ENCODE data around the gene PYGO1.
"Not testable (repeated sequence)": the region's sequence is repeated elsewhere in the genome, so short reads cannot be mapped to it uniquely, and the experiment has no call there.

PYGO1 gene, protein sequence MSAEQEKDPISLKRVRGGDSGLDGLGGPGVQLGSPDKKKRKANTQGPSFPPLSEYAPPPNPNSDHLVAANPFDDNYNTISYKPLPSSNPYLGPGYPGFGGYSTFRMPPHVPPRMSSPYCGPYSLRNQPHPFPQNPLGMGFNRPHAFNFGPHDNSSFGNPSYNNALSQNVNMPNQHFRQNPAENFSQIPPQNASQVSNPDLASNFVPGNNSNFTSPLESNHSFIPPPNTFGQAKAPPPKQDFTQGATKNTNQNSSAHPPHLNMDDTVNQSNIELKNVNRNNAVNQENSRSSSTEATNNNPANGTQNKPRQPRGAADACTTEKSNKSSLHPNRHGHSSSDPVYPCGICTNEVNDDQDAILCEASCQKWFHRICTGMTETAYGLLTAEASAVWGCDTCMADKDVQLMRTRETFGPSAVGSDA

DNA sequence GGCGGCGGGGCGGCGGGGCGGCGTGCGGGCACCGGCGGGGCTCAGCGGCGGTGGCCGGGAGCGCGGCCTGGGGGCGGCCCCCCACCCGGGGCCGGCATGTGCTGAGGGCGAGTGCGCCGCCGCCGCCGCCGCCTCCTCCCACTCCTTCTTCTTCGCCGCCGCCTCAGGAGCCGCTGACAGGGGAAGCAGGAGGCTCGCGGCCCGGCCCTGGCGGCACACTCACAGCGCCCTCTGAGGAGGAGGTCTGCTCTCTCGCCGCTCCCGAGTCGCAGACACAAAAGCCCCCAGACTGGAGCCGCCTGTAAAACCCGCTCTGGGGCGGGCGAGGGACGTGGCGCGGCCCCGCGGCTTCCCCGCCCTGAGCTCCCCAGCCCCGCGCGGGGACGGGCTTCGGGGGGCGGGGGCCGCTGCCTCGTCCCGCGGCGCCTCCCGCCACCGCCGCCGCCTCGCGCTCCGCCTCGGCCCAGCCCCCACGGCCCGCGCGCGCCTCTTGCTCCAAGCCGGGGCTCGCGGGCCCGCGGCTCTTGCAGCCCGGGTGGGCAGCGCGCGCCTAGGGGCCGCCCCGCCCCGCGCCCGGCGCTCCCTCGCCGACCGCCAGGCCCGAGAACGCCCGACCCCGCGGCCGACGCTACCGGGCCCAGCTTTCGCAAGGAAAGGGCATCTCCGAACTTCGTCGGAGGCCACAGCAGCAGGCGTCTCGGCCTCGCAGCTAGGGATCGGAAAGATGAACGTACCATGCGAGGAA is at the start of gene PYGO1:
TSS of gene PYGO1 (minus strand) at position 276 of the 745 bp plus-strand sequence. CDS start 462 bp downstream, outside the sequence.
- FAIRE-seq, result no peak

DNA sequence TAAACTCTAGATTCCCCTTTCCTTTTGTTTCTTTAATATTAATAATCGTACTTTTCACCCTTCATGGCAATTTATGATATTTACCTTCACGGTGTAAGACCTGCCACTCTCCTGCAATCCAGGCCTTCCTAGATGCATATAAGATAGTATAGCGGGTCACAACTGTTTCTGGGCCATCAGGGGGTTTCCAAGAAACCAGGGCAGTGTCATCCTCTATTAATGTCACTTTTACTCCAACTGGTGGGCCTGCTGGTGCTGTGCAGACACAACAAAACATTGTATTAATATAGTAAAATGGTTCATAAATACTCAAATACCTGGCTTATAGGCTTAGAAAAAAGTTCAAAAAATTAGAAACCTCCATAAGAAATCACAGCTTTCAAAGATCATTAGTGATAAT is 48.9 kb upstream of the PYGO1 start:
- peak; percentile 59 for FAIRE-seq

DNA sequence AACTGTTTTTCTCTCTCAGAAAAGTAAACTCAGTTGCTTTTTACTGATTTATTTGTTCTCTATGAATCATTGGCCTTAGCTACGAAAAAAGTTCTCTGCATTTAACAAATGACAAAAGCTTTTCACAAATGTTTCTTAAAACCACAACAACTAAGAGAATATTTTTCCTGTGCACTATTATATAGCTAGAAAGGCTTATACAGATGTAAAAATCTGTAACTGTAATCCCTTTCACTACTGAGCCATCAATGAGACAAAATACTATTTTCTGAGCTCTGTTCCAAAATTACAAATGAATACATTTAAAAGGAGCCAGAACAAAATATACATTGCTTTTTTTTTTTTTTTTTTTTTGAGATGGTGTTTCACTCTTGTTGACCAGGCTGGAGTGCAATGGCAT is 45.6 kb upstream of the PYGO1 start:
- FAIRE-seq, result peak; percentile 82

DNA sequence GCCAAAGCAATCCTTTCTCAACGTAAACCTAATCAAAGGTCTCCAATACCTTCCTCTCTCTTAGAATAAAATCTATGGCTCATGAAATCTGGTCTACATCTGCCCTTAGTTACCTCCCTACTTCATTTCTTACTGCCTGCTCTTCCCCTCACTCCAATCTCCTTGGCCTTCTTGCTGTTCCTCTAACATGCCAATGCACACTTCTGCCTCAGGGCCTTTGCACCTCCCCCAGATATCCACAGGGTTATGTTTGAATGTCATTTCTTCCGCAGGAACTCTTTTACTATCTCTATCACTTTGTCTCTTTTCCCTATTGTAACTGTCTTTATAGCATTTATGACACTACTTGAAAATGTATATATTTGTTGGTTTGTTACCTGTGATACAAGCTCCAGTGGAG is 44.3 kb upstream of the PYGO1 start:
- FAIRE-seq, result no peak

DNA sequence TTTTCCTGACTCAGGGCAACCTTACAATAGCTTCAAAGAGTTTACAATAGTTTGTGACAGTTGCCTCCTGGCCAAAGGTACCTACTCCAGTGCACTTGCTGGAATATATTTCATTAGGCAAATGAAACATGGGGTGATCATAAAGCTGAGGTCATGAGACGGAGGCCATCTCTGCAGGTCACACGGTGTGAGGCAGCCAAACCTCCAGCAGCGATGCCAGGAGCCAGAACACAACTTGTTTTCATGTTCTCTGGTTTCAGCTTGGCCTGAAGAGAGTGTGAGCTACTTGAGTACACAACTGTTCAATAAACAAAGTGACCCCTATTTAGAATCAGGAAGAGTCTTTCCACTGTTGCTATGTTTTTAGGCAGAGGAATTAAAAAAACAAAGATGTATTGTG is 42.7 kb upstream of the PYGO1 start:
- FAIRE-seq, result peak; percentile 99

DNA sequence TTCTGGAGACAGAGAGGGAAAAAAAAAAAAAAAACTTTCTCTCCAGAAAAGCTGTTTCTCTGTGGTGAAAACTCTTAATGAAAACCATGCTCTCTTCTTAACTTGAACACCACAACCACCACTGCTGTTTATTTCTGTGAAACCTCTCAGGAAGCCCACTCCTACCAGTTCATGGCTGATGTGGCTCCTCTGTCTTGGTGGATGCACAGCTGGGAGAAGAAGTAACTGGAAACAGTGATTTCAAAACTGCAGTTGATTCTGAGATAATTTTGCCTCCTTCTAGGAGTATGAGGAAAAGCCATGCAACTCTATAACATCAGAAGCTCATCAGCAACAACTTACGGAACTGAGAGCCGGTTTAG is 40.2 kb upstream of the PYGO1 start:
- no peak for FAIRE-seq

DNA sequence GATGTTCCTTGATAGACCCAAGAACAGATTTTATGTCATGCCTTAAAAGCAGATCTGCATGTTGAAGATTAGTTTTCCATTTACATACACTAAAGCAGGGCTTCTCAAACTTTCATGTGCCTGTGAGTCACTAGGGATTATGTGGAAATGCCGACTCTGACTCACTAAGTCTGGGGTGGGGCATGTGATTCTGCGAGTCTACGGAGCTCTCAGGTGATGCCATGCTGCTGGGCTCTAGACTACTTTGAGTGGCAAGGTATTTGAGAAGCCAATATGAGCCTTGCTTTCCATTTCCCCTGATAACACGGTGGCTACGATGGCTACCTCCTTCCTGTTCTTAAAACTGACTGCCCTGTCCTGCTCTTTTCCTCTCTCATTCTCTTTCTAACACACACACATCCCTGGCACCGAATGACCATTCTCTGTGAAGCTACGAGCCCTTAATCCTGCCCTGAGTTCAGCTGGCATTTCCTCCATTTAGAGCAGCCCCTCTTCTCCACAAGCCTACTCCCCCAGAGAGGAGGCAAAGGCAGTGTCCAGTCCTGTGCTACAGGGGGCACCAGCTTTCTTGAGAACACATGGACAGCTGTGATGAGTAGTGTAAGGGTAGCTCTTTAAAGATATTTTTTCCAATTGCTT is 39.7 kb upstream of the PYGO1 start:
- peak; percentile 99 for FAIRE-seq

DNA sequence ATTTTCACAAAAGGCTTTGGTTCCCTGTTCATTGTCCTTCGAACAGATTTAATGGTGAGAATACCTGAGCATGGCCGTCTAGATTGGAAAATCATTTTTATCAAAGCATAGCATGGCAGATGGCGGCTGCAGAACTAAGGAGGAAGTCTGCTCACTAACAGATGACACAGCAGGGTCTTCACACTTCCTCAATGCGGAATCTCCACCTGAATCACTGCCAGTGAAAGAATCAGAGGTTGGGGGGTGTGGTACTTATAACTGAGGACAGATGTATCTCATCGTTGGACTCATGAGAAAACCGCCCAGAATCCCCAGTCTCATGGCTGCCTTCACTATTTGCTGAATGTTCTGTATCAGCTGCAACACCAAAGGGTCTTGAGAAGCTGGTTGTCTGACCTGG is 31.6 kb upstream of the PYGO1 start:
- FAIRE-seq, result no peak

DNA sequence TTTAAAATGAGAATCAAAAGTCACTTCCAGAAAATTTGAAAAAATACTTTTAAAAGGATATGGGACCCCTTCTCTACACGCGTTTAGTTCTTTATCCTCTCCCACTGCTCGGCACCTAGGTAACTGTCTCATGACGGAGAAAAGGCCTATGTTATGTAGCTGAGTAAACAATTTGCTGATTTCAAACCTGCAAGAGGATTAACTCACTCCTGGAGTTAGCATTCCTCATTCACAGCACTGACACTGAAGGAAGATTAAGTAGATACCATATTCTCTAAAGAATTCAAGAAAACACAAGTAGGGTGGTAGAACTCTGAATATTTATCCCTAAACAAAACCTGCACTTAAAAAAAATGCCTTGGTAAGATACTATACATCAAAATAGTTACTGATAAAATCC is 30.2 kb upstream of the PYGO1 start:
- FAIRE-seq, result peak; percentile 99

DNA sequence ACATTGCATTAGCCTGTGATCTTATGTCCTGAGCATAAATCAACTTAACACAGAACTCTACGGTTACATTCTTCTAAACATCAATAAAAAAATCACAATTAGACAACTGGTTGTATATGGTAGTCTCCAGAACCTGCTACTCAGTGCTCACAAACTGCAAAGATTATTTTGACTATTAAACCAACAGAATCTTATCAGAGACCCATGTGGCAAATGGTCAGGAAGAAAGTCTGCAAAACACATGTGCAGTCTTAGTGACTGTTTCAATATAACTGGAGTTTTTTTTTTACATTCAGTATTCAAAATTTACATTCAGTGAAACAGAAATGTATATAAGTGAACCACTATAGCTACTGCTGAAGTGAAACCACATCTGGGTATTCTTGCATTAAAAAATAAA is 27.3 kb upstream of the PYGO1 start:
- FAIRE-seq, result no peak

DNA sequence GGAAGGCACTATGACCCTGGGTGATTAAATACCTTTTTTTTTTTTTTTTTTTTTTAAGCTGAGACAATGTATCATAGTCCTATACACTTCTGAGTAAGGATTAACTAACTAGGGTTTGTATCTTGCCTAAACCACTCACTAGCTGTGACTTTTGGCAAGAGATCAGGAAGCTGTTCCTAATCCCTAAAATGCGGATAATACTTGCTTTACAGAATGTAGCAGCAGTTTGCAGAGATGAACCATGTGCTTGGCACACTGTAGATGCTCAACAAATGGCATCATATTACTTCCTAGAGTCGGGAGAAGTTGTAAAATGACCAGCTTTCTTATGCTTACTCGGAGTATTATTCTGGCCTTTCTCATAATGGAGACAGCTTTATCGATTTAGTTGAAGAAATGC is 25.6 kb upstream of the PYGO1 start:
- peak; percentile 59 for FAIRE-seq

DNA sequence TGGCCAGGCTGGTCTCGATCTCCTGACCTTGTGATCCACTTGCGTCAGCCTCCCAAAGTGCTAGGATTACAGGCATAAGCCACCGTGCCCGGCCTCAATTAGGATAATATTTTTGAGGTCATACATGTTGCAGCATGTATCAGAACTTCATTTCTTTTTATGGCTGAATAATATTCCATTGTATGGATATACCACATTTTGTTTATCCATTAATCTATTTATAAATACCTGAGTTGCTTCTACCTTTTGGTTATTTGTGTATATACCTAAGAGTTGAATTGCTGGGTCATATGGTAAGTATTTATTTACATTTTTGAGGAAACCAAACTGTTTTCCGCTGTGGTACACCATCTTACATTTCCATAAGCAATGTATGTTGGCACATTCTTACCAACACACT is 18.1 kb upstream of the PYGO1 start:
- FAIRE-seq, result no peak

DNA sequence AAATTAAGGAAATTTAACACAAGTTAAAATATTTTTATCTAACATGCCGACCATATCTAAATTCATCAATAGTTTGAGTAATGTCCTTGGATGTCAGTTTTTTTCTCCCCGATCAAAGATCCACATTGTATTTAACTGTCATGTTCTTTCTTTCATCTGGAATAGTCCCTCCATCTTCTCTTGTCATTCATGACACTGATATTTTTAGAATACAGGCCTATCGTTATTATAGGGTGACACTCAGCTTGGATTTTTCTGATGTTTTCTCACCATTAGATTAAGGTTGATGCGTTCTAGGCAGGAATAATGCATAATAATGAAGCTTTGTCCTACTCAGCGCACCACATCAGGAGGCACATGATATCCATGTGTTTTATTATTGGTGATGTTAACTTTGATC is 13.2 kb upstream of the PYGO1 start:
- FAIRE-seq, result no peak

DNA sequence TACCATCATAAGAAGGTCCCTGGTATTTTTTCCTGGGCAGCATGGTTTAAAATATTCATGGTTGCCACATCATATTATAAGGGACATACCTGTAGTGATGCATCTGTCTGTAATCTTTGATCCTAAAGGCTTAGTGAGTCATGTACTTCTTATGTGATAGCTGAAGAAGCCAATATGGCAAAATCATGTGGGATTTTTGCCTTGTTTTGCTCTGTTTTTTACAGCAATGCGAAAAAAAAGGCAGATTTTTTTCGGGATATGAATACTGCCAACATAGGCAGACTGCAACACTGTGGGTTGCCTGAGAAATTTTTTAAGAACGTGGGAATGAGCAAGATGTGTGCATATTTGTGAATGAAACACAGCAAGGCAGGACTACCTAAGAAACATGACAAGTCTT is 11.3 kb upstream of the PYGO1 start:
- FAIRE-seq, result no peak

DNA sequence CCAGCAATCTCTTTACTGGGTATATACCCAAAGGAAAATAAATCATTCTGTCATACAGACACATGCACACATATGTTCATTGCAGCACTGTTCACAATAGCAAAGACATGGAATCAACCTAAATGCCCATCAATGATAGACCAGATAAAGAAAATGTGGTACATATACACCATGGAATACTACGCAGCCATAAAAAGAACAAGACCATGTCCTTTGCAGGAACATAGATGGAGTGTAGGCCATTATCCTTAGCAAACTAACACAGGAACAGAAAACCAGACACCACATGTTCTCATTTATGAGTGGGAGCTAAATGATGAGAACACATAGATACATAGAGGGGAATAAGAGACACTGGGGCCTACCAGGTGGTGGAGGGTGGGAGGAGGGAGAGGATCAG is 4.9 kb upstream of the PYGO1 start:
- FAIRE-seq, result not testable (repeated sequence)

DNA sequence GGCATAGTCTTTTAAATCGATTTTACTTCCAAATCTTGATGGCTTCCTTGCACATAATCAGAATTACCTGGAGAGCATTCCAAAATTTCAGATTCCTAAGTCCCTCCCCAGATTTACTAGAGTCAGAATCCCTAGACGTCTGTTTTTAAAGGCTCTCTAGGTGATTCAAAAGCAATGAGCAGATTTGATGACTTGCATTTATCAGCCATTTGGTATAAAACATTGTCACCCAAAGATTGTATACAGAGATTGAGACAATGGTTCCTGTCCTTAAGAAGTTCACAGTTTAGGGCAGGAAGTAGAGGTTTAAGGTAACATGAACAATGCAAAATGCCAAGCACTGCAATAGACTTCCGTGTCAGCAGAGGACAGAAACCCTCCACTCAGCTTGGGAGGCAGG is 2.6 kb upstream of the PYGO1 start:
- no peak for FAIRE-seq

DNA sequence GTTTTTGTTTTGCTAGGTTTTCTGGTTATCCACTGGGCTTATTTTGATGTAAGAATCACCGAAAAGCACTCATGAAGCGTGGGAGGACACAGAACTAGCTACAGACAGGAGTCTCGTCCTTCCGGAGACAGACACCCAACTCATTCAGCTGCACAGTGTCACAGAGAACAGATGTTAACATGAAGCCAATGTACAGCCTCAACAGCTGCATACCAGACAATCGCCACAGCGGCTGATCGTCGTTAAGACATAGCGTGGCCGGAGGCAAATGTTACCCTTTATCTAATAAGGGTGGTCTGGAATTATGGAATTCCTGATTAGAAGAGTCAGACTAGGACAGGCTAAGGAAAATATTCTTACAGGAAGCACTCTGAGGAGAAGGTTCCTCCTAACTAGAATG is 1.1 kb upstream of the PYGO1 start:
- FAIRE-seq, result no peak

DNA sequence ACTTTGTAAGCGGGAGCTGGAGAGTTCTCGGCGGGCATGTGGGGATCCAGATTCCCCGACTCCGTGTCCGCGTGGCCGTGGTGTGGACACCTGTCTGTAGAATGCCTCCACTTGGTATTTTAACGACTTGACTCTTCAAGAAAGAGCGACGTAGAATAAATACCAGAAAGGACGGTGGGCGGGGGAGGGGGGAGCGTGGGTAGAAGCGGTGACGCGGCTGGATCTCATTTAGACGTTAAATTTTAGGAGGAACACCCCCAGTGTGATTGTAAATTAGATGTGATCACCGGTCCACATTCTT is 620 bp upstream of the PYGO1 start:
- peak; percentile 86 for FAIRE-seq

DNA sequence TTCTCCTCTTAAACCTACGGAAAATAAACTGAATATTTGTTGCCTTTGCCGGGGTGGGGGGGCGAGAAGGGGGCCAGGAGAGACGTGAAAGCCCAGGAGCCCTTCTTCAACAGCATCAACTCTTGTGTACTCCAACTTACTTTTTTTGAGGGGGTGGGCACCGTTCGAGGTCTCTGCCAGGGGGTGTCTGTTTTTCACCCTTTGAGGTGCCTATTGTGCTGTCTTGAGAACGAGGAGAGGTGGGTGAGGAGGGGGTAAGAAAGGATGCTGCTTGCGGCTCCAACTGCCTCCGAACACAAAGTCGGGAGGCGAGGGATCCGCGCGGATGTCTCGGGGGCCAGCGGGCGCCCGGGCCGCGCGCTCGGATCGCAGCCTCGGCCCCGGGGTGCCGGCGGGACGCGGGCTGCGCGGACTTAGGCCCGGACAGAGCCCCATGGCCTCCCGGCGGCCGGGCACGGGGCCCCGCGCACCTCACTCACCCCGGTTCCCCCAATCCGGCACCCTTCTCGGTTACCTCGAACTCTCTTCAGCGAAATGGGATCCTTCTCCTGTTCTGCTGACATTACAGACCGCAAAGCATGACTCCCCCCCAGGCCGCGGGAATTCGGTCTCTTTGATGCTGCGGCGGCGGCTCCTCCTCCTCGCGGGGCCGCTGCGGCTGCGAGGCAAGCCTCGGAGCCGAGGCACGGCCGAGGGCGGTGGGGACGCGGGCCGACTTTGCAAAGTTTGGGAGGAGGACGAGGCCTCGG is 650 bp downstream of the PYGO1 start:
- no peak for FAIRE-seq

DNA sequence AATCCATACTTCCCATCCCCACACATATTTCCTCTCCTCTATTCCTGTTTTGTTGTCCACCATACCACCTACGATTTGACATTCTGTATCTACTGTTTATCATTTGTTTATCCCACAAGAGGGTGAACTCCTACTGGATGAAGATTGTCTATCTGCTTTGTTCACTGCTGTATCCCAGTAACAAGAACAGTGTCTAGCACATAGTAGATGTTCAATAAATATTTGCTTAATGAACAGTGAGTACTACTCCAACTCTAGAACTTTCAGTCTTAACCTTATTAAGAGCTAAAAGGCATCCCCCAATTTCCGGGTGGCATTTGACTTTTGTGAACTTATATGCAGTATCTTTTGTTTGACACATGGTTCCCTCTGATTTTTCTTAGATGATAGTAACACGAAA is 1.3 kb downstream of the PYGO1 start:
- peak; percentile 8 for FAIRE-seq

DNA sequence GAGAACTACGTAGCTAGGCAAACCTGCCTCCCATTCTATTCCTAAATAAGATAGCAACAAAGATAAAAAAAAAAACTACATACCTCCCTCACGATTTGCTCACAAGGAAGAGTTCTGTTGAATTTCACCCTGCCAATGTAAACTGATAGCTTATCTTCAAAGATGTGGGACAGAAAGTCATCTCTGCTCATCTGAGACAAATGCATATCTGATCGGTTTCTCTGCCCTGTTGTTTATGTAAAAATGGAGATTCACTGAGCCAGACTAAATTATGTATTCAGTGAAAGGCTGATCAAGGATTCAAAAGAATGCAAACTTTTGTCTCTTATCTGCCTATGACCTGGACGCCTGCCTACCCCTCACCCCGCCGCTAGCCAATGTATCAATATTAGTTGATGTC is 11.2 kb downstream of the PYGO1 start:
- no peak for FAIRE-seq

DNA sequence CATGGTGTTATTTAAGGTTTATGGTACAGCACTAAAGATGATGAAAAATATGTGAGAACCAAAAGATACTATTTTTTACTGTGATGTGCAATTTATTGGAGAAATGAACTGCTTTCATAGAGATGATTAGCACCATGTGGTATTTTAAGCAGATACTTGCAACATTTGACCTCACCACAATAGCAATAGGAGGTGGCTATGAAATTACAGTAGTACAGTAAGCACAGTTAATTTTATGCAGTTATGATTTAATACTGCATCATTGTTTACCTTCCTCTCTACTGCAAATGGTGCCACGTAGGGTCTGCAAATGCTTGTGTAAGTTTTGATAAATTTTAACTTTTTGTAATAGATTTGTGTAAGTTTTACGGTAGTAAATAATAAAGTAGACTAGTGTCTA is 14.0 kb downstream of the PYGO1 start:
- FAIRE-seq, result peak; percentile 28

DNA sequence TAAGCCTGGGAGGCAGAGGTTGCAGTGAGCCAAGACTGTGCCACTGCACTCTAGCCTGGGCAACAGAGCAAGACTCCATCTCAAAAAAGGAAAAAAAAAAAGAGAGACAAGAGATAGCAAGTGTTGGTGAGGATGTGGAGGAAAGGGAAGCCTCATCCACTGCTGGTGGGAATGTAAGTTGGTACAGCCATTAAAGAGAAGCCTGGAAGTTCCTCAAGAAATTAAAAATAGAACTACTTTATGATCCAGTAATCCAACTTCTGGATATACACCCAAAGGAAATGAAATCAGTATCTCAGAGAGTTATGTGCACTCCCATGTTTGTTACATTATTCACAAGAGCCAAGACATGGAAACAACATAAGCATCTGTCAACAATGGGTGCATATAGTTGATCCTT is 14.9 kb downstream of the PYGO1 start:
- no peak for FAIRE-seq

All from G401.6 (cell line).